Endometrial microvascular endothelial cells (primary cell): Measurements from ENCODE around the gene NSL1. TPM values are rescaled to one million over a fixed set of nuclear protein-coding genes. Genes with fewer than 3 reads are reported as not detected.

Experiments used
- in situ Hi-C: cut with HindIII; loops from 2 replicates; pipeline ENCODE4 v1.10.0; 2017; ENCODE audit warnings: low sequenced_read_pairs, low pct_unique_long_range_greater_than_20kb; ENCODE audit errors: inconsistent ontology term
- total RNA-seq: library from RNA; depleted of rRNA; stranded (reverse); fragments of >200 nt; gene quantifications from one replicate; pipeline ENCODE4 v1.2.3, GENCODE V29; 2015; ENCODE audit errors: inconsistent ontology term

The NSL1 gene
- total RNA-seq, 1 donor from 2014 or later: 29.1 TPM

GRCh38 chr1:212692774-212693644, 98.6 kb downstream of the NSL1 start:
- in situ Hi-C loops: no loop called here

- in situ Hi-C loops: no loop called here
Observed at GRCh38 chr1:212691561-212692071, 100.0 kb downstream of the NSL1 start.

DNA sequence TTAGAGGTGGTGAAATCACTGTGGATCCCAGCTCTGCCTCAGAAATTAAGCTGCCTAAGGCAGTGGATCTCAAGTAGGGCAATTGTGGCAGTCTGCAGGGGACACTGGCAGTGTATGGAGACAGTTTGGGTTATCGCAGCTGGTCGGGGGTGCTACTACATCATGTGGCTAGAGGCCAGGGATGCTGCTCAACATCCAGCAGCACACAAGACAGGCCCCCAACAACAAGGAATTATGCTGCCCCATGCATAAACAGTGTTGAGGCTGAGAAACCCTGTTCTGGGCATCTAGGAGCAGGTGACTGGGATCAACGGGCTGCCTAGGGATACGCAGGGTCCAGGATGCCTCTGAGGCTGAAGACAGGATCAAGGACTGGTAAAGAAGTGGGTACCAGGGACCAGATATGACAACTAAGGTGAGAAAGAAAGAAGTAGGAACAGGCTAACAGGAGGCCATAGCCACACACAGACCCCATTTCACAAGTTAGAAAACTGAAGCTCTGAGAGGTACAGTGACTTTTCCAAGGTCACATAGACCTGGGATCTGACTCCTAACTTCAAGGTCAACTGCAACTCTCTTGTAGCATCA, 100.7 kb downstream of the NSL1 start:
- in situ Hi-C loops: no loop called here

GRCh38 chr1:212689758-212690529, 101.6 kb downstream of the NSL1 start:
- in situ Hi-C loops: no loop called here

DNA sequence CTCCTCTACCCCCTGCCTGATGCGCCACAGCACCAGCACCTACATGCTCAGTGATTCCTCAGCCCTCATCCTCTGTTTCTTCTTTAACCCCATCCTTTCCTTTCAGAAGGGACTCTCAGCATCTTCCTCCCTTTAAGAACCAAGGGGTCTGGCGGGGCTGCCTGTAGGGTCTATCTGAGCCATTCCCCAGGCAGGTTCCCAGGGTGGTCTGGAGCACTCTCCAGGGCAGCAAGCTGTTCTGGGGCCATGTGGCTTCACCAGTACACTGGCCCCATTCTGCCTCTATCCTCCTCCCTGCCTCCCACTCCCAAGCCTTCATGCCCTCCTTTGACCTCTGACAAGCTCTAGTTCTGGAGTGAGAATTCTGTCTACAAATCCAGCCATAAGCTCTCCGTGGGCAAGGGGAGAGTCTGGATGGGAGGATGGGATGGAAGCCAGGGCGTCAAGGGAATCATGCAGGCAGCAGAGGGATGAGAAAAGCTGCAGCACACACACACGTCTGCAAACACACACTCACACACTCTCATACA, 102.3 kb downstream of the NSL1 start:
- in situ Hi-C loops: no loop called here

- in situ Hi-C loops: no loop called here
Observed at GRCh38 chr1:212688341-212689047, 103.1 kb downstream of the NSL1 start.

DNA sequence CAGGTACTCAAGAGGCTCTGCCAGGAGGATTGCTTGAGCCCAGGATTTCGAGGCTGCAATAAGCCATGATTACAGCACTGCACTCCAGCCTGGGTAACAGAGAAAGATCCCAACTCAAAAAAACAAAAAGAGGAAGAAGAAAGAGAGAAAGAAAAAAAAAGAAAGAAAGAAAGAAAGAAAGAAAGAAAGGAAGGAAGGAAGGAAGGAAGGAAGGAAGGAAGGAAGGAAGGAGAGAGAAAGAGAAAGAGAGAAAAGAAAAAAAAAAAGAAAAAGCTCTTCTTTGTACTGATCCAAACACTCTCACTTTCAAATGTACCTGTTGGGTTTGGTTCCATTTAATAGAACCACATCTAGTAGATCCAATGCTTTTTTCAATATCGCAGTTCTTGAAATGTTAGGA, 103.8 kb downstream of the NSL1 start:
- in situ Hi-C loops: no loop called here

GRCh38 chr1:212686591-212686990, 105.0 kb downstream of the NSL1 start:
- in situ Hi-C loops: no loop called here

DNA sequence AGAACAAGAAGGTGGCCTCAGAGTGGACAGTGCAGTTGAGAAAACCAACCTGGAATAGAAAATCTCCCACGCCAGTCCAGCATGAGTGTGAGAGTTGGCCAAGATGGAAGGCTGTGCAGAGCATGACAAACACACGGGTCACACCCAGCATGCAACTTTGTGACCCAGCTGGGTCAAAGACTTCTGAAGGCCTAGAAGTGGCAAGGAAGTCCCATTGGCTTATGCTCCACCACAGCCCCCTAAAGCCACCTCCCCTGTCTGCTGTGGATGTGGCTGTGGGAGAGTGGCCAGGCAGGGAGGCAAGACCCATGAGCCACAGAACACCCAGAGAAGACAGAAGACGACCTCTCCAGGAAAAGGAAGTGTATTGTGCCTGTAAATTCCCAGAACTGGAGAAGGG, 105.5 kb downstream of the NSL1 start:
- in situ Hi-C loops: no loop called here

DNA sequence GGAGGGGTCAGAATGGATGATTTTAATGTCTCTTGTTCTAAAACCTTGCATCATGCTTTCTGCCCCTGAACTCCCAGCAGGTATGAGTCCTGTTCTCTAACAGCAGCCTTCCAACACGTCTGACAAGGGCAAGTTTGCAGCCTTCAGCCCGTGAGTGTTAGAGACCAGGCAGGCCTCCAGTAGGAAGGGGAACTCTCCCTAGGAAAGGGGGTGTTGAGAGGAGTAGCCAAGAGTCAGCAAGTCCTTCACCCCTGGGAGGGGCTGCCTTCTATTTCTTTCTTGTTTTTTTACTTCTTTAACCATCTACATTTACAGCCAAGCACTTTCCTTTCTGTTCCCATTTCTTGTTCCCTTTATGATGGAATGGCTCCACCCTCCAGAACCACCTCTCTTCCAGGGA, 106.1 kb downstream of the NSL1 start:
- in situ Hi-C loops: no loop called here

GRCh38 chr1:212684521-212685090, 107.0 kb downstream of the NSL1 start:
- in situ Hi-C loops: no loop called here

DNA sequence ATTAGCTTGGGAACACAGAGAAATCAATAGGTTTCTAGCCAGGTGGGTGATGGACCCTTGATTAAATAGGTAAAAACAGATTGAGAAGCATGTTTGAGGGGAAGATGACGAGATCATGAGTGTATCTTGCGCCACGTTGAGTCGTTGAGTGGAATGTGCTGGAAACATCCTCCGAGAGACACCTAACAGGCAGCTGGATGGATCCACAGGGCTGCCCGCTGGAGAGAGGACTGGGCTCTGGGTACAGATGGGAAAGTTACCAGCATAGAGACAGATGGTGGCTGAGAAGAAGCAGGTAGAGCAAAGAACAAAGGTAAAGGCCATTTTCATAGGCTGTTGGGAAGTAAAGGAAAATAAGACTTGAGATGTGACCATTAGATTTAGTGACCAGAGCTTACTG, 107.5 kb downstream of the NSL1 start:
- in situ Hi-C loops: no loop called here

DNA sequence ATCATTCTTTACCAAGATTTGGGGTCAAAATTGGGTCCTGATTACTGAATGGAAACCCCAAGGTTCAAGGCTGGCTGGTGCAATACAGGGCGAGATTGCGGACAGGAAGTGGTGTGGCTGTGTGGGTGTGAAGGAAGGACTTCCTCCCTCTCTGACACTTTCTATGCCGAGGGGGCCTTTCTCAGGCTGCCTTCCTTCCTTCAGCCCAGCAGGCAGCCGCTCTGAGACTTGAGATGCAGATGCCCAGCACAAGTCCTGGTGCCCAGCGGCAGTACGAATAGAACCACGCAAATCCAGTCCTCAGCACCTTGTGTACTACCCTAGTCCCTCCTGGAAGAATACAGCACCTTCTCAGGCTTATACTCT, 108.2 kb downstream of the NSL1 start:
- in situ Hi-C loops: no loop called here

DNA sequence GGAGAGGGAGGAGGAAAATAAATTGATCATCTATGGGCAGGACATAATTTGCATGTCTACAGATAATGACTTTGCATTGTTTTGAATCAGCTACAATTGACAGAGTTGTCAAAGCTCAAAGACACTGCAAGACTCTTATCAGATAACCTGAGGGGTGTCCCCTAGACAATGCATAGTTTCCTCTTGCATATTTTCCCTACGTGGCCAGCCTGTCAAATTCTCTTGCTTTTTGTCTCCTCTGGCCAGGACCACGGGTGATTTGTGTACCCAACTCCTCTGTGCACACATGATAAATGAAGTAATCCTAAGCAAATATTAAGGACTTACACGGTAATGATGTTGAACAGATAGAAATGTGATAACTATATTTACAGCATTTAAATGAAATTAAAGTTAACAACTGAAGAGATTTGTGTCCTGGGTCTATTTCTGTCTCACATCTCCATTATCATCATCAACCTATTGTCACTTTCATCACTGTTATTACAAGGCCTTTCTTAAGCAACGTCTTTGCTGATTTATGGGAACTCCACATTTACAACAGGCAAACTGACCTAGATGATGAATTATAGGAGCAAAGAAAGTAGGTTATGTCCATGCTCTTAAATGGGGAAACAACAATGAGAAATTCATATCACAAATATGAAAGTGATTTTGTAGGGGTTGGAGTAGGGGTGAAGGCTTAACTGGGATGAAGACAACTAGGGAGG, 110.7 kb downstream of the NSL1 start:
- in situ Hi-C loops: no loop called here

GRCh38 chr1:212678456-212679410, 112.8 kb downstream of the NSL1 start:
- in situ Hi-C loops: loop anchor here (10.0 kb wide), 1 partner anchor 214 kb away; no protein-coding TSS in a partner anchor

GRCh38 chr1:212677573-212677972, 114.0 kb downstream of the NSL1 start:
- in situ Hi-C loops: loop anchor here (10.0 kb wide), 1 partner anchor 213 kb away; no protein-coding TSS in a partner anchor

GRCh38 chr1:212677136-212677535, 114.4 kb downstream of the NSL1 start:
- in situ Hi-C loops: loop anchor here (10.0 kb wide), 1 partner anchor 212 kb away; no protein-coding TSS in a partner anchor
